Chondrocyte (in vitro differentiated cells): Measurements from ENCODE around the gene CDCA7L. TPM values are rescaled to one million over a fixed set of nuclear protein-coding genes. Genes with fewer than 3 reads are reported as not detected.

ENCODE experiments used
- DNase-seq: peaks from one replicate; pipeline ENCODE4 v3.0.0; 2021; ENCODE audit warnings: mixed read lengths, low spot score
- H3K27ac Mint-ChIP-seq: one replicate; pipeline ENCODE4 v1.8.0; 2021; ENCODE audit warnings: mild to moderate bottlenecking, moderate library complexity, mixed read lengths; ENCODE audit not compliant: unreplicated experiment
- H3K27me3 Mint-ChIP-seq: 2 replicates; pipeline ENCODE4 v1.8.0; 2021; ENCODE audit warnings: low read depth, mixed read lengths
- H3K36me3 Mint-ChIP-seq: 2 replicates; pipeline ENCODE4 v1.8.0; 2021; ENCODE audit warnings: low read depth, mixed read lengths
- H3K4me1 Mint-ChIP-seq: 2 replicates; pipeline ENCODE4 v1.8.0; 2021; ENCODE audit warnings: low read depth, mild to moderate bottlenecking, mixed read lengths
- H3K4me3 Mint-ChIP-seq: one replicate; pipeline ENCODE4 v1.8.0; 2021; ENCODE audit warnings: mild to moderate bottlenecking, moderate library complexity, mixed read lengths; ENCODE audit not compliant: unreplicated experiment
- H3K9me3 Mint-ChIP-seq: 2 replicates; pipeline ENCODE4 v1.8.0; 2021; ENCODE audit warnings: low read depth, mixed read lengths
- long read RNA-seq: library from polyadenylated mRNA; stranded (forward); transcript quantifications from one replicate; pipeline ENCODE4 v2.0.0, GENCODE V29; 2021
- total RNA-seq: library from RNA; stranded (reverse); gene quantifications from 3 replicates; pipeline ENCODE4 v1.2.1, GENCODE V29; 2021
- TF ChIP-seq, protein P1 (sequence below): fragments of 200-600 bp; sonication (generic); IDR thresholded peaks from 2 replicates; pipeline ENCODE4 v1.5.0; 2021; ENCODE audit warnings: antibody characterized with exemption, mild to moderate bottlenecking, moderate library complexity

CDCA7L gene
- total RNA-seq: 10.5 to 16.6 TPM (median 13.3 TPM) in 3 replicates
- long read RNA-seq, transcript CDCA7L-202 (9 exons, 1,830 nt): minor isoform, 5 of 39 reads
- long read RNA-seq, transcript CDCA7L-203 (10 exons, 3,066 nt): major isoform, 21 of 39 reads
- long read RNA-seq, partial matches to known transcripts: 0 of 39 reads
- long read RNA-seq, other reads (novel, unspliced or antisense): 13 of 39 reads

DNA sequence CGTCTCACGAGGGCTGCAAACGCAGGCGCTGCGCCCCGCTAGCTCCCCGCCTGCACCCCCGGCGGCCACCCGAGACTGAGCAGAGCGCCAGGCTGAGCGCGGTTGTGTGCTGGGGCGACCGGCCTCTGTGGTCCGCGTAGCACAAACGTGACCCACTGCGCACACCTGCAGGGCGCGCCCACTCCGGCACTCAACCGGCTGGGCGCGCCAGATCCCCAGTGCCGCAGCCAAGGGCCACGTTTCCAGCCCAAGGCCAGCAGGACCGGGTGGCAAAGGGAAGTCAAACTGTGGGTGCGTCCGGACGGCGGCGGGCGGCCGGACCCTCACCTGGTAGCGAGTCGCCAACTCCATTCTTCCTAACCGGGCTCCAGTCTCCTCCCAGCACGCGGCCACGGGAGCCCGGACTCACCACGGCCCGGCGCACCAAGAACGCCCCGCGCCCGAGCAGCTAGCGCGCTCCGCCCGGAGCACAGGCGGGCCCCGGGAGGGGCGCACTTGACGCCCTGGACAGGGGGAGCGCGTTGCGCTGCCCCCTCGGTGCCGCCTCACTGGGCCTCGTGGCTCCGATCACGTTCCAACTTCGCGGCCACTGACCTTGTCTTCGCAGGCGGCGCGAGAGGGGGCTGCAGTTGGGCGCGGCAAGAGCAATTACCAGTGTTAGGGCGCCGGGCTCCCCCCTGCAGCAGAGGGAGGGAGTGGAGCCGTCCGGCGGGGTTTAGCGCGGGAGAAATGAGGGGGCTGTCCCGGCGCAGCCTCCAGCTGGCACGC is at the start of gene CDCA7L:
CDCA7L (minus strand) TSS at position 446 of the 768 bp plus-strand sequence; CDS start at position 351, 95 bp downstream.
- no peak for DNase-seq
- H3K4me1 Mint-ChIP-seq: peaks cover 27% of the 10 kb centered on the region
- no peaks in the 10 kb centered on the region for H3K9me3 Mint-ChIP-seq
- TF ChIP-seq, protein P1, sequence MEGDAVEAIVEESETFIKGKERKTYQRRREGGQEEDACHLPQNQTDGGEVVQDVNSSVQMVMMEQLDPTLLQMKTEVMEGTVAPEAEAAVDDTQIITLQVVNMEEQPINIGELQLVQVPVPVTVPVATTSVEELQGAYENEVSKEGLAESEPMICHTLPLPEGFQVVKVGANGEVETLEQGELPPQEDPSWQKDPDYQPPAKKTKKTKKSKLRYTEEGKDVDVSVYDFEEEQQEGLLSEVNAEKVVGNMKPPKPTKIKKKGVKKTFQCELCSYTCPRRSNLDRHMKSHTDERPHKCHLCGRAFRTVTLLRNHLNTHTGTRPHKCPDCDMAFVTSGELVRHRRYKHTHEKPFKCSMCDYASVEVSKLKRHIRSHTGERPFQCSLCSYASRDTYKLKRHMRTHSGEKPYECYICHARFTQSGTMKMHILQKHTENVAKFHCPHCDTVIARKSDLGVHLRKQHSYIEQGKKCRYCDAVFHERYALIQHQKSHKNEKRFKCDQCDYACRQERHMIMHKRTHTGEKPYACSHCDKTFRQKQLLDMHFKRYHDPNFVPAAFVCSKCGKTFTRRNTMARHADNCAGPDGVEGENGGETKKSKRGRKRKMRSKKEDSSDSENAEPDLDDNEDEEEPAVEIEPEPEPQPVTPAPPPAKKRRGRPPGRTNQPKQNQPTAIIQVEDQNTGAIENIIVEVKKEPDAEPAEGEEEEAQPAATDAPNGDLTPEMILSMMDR: peak; percentile 36
- no peaks in the 10 kb centered on the region for H3K36me3 Mint-ChIP-seq
- peak within 1 kb of the TSS; percentile 76 for H3K4me3 Mint-ChIP-seq
- H3K27me3 Mint-ChIP-seq: no peaks in the 10 kb centered on the region
- peak within 1 kb of the TSS; percentile 68 for H3K27ac Mint-ChIP-seq

- no peak overlapping the region for H3K27ac Mint-ChIP-seq
- no peaks in the 10 kb centered on the region for H3K4me1 Mint-ChIP-seq
- H3K27me3 Mint-ChIP-seq: no peaks in the 10 kb centered on the region
- H3K9me3 Mint-ChIP-seq: no peaks in the 10 kb centered on the region
- no peaks in the 10 kb centered on the region for H3K36me3 Mint-ChIP-seq
- no peak for DNase-seq
- H3K4me3 Mint-ChIP-seq: no peak overlapping the region
- TF ChIP-seq, protein P1: no peak
Observed at GRCh38 chr7:21986096-21986495, 40.4 kb upstream of the CDCA7L start.

DNA sequence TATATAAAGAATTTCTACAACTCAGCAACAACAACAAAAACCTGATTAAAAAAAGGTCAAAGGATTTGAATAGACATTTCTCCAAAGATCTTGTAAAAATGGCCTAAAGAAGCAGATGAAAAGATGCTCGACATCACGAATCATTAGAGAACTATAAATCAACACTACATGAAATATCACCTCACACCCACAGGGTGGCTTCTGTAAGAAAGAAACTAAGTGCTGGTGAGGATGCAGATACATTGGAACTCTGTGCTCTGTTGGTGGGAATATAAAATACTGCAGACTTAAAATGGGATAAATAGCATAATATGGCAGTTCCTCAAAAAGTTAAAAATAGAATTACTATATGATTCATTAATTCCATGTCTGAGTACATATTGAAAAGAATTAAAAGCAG is 38.3 kb upstream of the CDCA7L start:
- Mint-ChIP-seq H3K36me3 (no peaks in the 10 kb centered on the region), H3K27ac (no peak overlapping the region), H3K27me3 (no peaks in the 10 kb centered on the region), H3K9me3 (no peaks in the 10 kb centered on the region), H3K4me3 (no peak overlapping the region), H3K4me1 (no peaks in the 10 kb centered on the region)
- no peak for DNase-seq
- TF ChIP-seq, protein P1: peak; percentile 38

- Mint-ChIP-seq H3K4me3 (no peak overlapping the region), H3K4me1 (no peaks in the 10 kb centered on the region), H3K27me3 (no peaks in the 10 kb centered on the region), H3K9me3 (no peaks in the 10 kb centered on the region), H3K36me3 (no peaks in the 10 kb centered on the region), H3K27ac (no peak overlapping the region)
- DNase-seq: no peak
- TF ChIP-seq, protein P1: no peak
Observed at GRCh38 chr7:21983056-21983455, 37.4 kb upstream of the CDCA7L start.

DNA sequence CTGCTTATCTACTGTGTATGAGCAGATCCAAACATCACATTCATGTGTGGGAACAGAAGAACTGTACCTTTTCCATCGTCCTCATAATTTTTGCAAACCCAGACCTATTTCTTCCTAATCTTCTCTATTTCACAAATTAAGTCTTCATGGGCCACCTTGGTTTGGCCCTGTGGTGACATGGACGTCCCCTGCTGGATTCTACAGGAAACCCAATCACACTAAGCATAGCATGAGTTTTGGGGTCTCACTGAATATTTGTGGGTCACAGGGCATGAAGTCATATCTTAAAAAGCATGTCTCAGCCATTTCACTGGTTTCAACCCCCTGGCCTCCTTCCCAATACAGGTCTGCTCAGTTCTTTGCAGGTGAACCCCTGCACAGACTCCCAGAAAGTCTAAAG is 35.8 kb upstream of the CDCA7L start:
- H3K27me3 Mint-ChIP-seq: no peaks in the 10 kb centered on the region
- no peak overlapping the region for H3K4me3 Mint-ChIP-seq
- TF ChIP-seq, protein P1: no peak
- H3K36me3 Mint-ChIP-seq: no peaks in the 10 kb centered on the region
- no peak for DNase-seq
- H3K9me3 Mint-ChIP-seq: no peaks in the 10 kb centered on the region
- H3K4me1 Mint-ChIP-seq: no peaks in the 10 kb centered on the region
- H3K27ac Mint-ChIP-seq: no peak overlapping the region
